Neuronal stem cell (in vitro differentiated cells): ENCODE results near the gene PGGHG.

Experiments
- DNase-seq: peaks from one replicate; pipeline ENCODE4 v3.0.0-alpha.2; 2013; ENCODE audit warnings: low spot score
- H2AFZ ChIP-seq: one replicate; pipeline ENCODE4 v1.6.1; 2013; ENCODE audit warnings: mild to moderate bottlenecking, low read length, inconsistent platforms
- H2AK5ac ChIP-seq: 2 replicates; pipeline ENCODE4 v1.6.1; 2013; ENCODE audit warnings: low read depth, mild to moderate bottlenecking, inconsistent platforms, low read length, moderate library complexity, mixed read lengths
- H2BK120ac ChIP-seq: 2 replicates; pipeline ENCODE4 v1.6.1; 2013; ENCODE audit warnings: low read depth, mild to moderate bottlenecking, inconsistent platforms, low read length, moderate library complexity, mixed read lengths
- H2BK12ac ChIP-seq: one replicate; pipeline ENCODE4 v1.6.1; 2013; ENCODE audit warnings: low read length, inconsistent platforms
- H2BK15ac ChIP-seq: 2 replicates; pipeline ENCODE4 v1.6.1; 2013; ENCODE audit warnings: mild to moderate bottlenecking, low read length, inconsistent platforms, mixed read lengths
- H2BK5ac ChIP-seq: one replicate; pipeline ENCODE4 v1.6.1; 2013; ENCODE audit warnings: inconsistent platforms, mild to moderate bottlenecking, low read length, moderate library complexity
- H3K14ac ChIP-seq: one replicate; pipeline ENCODE4 v1.6.1; 2013; ENCODE audit warnings: low read length, inconsistent platforms
- H3K18ac ChIP-seq: 2 replicates; pipeline ENCODE4 v1.6.1; 2013; ENCODE audit warnings: low read length, inconsistent platforms
- H3K23ac ChIP-seq: 2 replicates; pipeline ENCODE4 v1.6.1; 2013; ENCODE audit warnings: low read depth, mild to moderate bottlenecking, mixed read lengths, low read length, inconsistent platforms; ENCODE audit not compliant: poor library complexity
- H3K27ac ChIP-seq: replicated peaks from 3 replicates; pipeline ENCODE4 v1.5.1; 2013; ENCODE audit warnings: low read length, inconsistent platforms
- H3K27me3 ChIP-seq, 3 experiments: 2 replicates each; pipeline ENCODE4 v1.6.1; 2013; ENCODE audit warnings: low read length in 3 of 3, mild to moderate bottlenecking in 2 of 3, inconsistent platforms in 1 of 3, low read depth in 1 of 3, mixed read lengths in 1 of 3, moderate library complexity in 1 of 3; ENCODE audit not compliant: control insufficient read depth in 3 of 3, insufficient read depth in 3 of 3
- H3K36me3 ChIP-seq, 2 donors: replicated peaks in 1 of 2; 2 replicates each; pipeline ENCODE4 v1.6.1; 2013; ENCODE audit warnings: low read length in 2 of 2; ENCODE audit not compliant: control insufficient read depth in 2 of 2, insufficient read depth in 2 of 2
- H3K4ac ChIP-seq: 2 replicates; pipeline ENCODE4 v1.6.1; 2013; ENCODE audit warnings: inconsistent platforms, mild to moderate bottlenecking, low read length, moderate library complexity
- H3K4me1 ChIP-seq, 2 donors: 1 replicate in 1 of 2; 2 replicates in 1 of 2; pipeline ENCODE4 v1.6.1; 2013; ENCODE audit warnings: low read length in 2 of 2, low read depth in 1 of 2; ENCODE audit not compliant: control insufficient read depth in 2 of 2, insufficient read depth in 1 of 2
- H3K4me2 ChIP-seq: one replicate; pipeline ENCODE4 v1.6.1; 2013; ENCODE audit warnings: mild to moderate bottlenecking, low read length, inconsistent platforms; ENCODE audit not compliant: insufficient read depth, poor library complexity, severe bottlenecking
- H3K4me3 ChIP-seq, 2 donors: 2 replicates each; pipeline ENCODE4 v1.5.1; 2013; ENCODE audit warnings: low read length in 2 of 2, mild to moderate bottlenecking in 2 of 2, inconsistent platforms in 1 of 2, moderate library complexity in 1 of 2
- H3K79me1 ChIP-seq: one replicate; pipeline ENCODE4 v1.6.1; 2013; ENCODE audit warnings: low read depth, mild to moderate bottlenecking, inconsistent platforms, low read length, moderate library complexity
- H3K9ac ChIP-seq: one replicate; pipeline ENCODE4 v1.6.1; 2013; ENCODE audit warnings: mild to moderate bottlenecking, low read depth, low read length, inconsistent platforms; ENCODE audit not compliant: poor library complexity
- H3K9me3 ChIP-seq, 2 donors: replicated peaks in 1 of 2; 2 replicates each; pipeline versions ENCODE3 to v1.6.1; 2013; ENCODE audit warnings: low read length in 2 of 2, mild to moderate bottlenecking in 2 of 2, inconsistent platforms in 1 of 2, low read depth in 1 of 2, mixed read lengths in 1 of 2, moderate library complexity in 1 of 2; ENCODE audit not compliant: control insufficient read depth in 2 of 2, insufficient read depth in 1 of 2
- H4K8ac ChIP-seq: one replicate; pipeline ENCODE4 v1.6.1; 2013; ENCODE audit warnings: low read depth, mild to moderate bottlenecking, inconsistent platforms, low read length, moderate library complexity
- H4K91ac ChIP-seq: one replicate; pipeline ENCODE4 v1.6.1; 2013; ENCODE audit warnings: low read length, low read depth, mild to moderate bottlenecking, inconsistent platforms; ENCODE audit not compliant: poor library complexity
- WGBS, 2 donors: extraction: QIAGEN DNeasy Blood & Tissue Kit; methylation state at CpG; one replicate each; pipeline ENCODE4 v1.1.7; 2013; ENCODE audit warnings: missing lambda C conversion rate in 2 of 2, mixed read lengths in 1 of 2; ENCODE audit not compliant: insufficient read length in 2 of 2, insufficient replicate concordance in 1 of 2; ENCODE audit errors: extremely low coverage in 2 of 2; 5-methylcytosine and 5-hydroxymethylcytosine counted together

The PGGHG gene

GRCh38 chr11:329886-330253 is 40.9 kb downstream of the PGGHG start:
- no CpG with 5 or more reads among the region's 2 CpGs for WGBS, 2 donors

DNA sequence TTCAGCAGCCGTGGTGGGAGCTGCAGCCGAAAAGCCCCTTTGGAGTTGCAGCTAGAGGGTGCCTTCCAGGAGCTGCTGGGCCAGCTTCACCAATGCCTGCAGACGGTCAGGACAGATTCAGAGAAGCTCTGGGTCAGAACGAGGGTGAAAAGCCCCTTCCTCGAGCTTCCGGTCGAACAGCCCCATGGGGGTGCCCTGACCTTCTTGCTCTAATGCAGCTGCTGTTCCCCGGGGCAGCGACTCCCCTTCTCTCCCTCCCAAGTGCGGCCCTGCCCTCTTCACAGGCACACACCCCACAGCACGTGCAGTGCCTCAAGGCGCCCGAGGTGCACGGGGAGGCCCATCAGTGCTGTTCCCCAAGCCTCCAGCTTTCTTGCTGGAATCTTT is 41.4 kb downstream of the PGGHG start:
- peak overlapping the region; percentile 67 for H3K14ac ChIP-seq
- peak overlapping the region; percentile 91 for H2BK15ac ChIP-seq
- H2AFZ ChIP-seq: no peak overlapping the region
- H3K4me2 ChIP-seq: no peak overlapping the region
- peaks cover 3 to 18% of the 10 kb centered on the region in 2 donors for H3K9me3 ChIP-seq
- no peak overlapping the region for H2BK120ac ChIP-seq
- no peak overlapping the region for H3K9ac ChIP-seq
- no peaks in the 10 kb centered on the region for H3K79me1 ChIP-seq
- H3K23ac ChIP-seq: peak overlapping the region; percentile 46
- H3K4ac ChIP-seq: no peak overlapping the region
- no CpG with 5 or more reads among the region's 14 CpGs for WGBS, 2 donors
- peak overlapping the region; percentile 95 for H4K91ac ChIP-seq
- peaks cover 16 to 28% of the 10 kb centered on the region in 2 donors for H3K4me1 ChIP-seq
- H2AK5ac ChIP-seq: peak overlapping the region; percentile 96
- H2BK12ac ChIP-seq: peak overlapping the region; percentile 67
- H3K36me3 ChIP-seq: no peaks in the 10 kb centered on the region
- H3K18ac ChIP-seq: peak overlapping the region; percentile 12
- no peak overlapping the region for H4K8ac ChIP-seq
- H3K4me3 ChIP-seq: no peak overlapping the region
- no peaks in the 10 kb centered on the region for H3K27me3 ChIP-seq
- no peak overlapping the region for H3K27ac ChIP-seq
- DNase-seq: no peak
- H2BK5ac ChIP-seq: peak overlapping the region; percentile 95

More at GRCh38 chr11:329886-330253, 40.9 kb downstream of the PGGHG start:
- no peak overlapping the region for H4K91ac ChIP-seq
- peak overlapping the region; percentile 95 for H2BK5ac ChIP-seq
- no peaks in the 10 kb centered on the region for H3K27me3 ChIP-seq
- no peak overlapping the region for H3K27ac ChIP-seq
- H3K79me1 ChIP-seq: no peaks in the 10 kb centered on the region
- H3K9me3 ChIP-seq: peaks cover 3 to 18% of the 10 kb centered on the region in 2 donors
- H3K9ac ChIP-seq: no peak overlapping the region
- H3K4me3 ChIP-seq: no peak overlapping the region
- no peak overlapping the region for H3K23ac ChIP-seq
- no peaks in the 10 kb centered on the region for H3K36me3 ChIP-seq
- peak overlapping the region; percentile 67 for H2BK12ac ChIP-seq
- no peak overlapping the region for H3K4ac ChIP-seq
- no peak overlapping the region for H3K4me2 ChIP-seq
- H3K14ac ChIP-seq: no peak overlapping the region
- H4K8ac ChIP-seq: no peak overlapping the region
- H2BK120ac ChIP-seq: no peak overlapping the region
- no peak for DNase-seq
- H2AK5ac ChIP-seq: peak overlapping the region; percentile 96
- H2BK15ac ChIP-seq: peak overlapping the region; percentile 91
- no peak overlapping the region for H3K18ac ChIP-seq
- H3K4me1 ChIP-seq: peaks cover 15 to 27% of the 10 kb centered on the region in 2 donors
- H2AFZ ChIP-seq: no peak overlapping the region

GRCh38 chr11:330694-331357 is 41.9 kb downstream of the PGGHG start:
- Histone ChIP-seq H3K4me2 (no peak overlapping the region), H3K18ac (peak overlapping the region; percentile 12), H2BK12ac (peak overlapping the region; percentile 67), H3K27ac (no peak overlapping the region), H3K23ac (peak overlapping the region; percentile 46), H2BK5ac (peak overlapping the region; percentile 95), H3K4ac (no peak overlapping the region), H3K9ac (no peak overlapping the region), H4K8ac (no peak overlapping the region), H3K4me1 (peaks cover 21 to 30% of the 10 kb centered on the region in 2 donors), H3K14ac (peak overlapping the region; percentile 67), H2BK15ac (peak overlapping the region; percentile 91), H4K91ac (peak overlapping the region; percentile 95), H3K9me3 (peaks cover 3 to 18% of the 10 kb centered on the region in 2 donors), H2AK5ac (peak overlapping the region; percentile 96), H3K36me3 (no peaks in the 10 kb centered on the region), H3K79me1 (no peaks in the 10 kb centered on the region), H2BK120ac (no peak overlapping the region), H3K27me3 (no peaks in the 10 kb centered on the region), H3K4me3 (no peak overlapping the region), H2AFZ (no peak overlapping the region)
- no CpG with 5 or more reads among the region's 34 CpGs for WGBS, 2 donors
- no peak for DNase-seq

DNA sequence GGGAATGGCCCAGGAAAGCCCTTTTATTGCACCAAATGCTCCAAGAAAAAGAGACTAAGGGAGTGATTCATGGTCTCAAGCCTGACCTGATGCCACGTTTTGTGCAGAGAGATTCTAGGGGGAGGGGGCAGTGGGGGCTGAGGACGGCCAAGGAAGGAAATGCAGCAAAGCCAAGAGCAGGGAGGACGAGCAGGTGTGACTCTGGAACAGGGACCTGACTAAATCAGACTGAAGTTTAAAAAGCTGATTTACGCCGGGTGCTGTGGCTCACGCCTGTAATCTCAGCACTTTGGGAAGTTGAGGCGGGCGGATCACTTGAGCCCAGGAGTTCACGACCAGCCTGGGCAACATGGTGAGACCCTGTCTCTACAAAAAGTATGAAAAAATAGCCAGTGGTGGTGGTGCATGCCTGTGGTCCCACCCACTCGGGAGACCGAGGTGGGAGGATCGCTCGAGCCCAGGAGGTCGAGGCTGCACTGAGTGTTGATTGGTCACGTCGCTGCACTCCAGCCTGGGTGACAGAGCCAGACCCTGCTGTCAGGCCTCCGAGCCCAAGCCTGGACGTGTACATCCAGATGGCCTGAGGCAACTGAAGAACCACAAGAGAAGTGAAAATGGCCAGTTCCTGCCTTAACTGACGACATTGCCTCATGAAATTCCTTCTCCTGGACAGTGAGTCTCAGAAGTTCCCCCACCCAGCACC is 42.6 kb downstream of the PGGHG start:
- peak overlapping the region; percentile 91 for H2BK15ac ChIP-seq
- no peak overlapping the region for H3K23ac ChIP-seq
- no peak overlapping the region for H3K4ac ChIP-seq
- H3K36me3 ChIP-seq: no peaks in the 10 kb centered on the region
- peaks cover 3 to 18% of the 10 kb centered on the region in 2 donors for H3K9me3 ChIP-seq
- H4K8ac ChIP-seq: no peak overlapping the region
- peak overlapping the region; percentile 96 for H2AK5ac ChIP-seq
- no peak for DNase-seq
- H2BK5ac ChIP-seq: peak overlapping the region; percentile 95
- H4K91ac ChIP-seq: no peak overlapping the region
- no peak overlapping the region for H2BK120ac ChIP-seq
- no peak overlapping the region for H3K14ac ChIP-seq
- no peak overlapping the region for H3K9ac ChIP-seq
- no peaks in the 10 kb centered on the region for H3K79me1 ChIP-seq
- H3K27me3 ChIP-seq: no peaks in the 10 kb centered on the region
- peaks cover 26 to 33% of the 10 kb centered on the region in 2 donors for H3K4me1 ChIP-seq
- peak overlapping the region; percentile 64 for H3K18ac ChIP-seq
- no peak overlapping the region for H2AFZ ChIP-seq
- no peak overlapping the region for H3K4me2 ChIP-seq
- no peak overlapping the region for H3K27ac ChIP-seq
- WGBS, 2 donors: no CpG with 5 or more reads among the region's 19 CpGs
- H3K4me3 ChIP-seq: no peak overlapping the region
- peak overlapping the region; percentile 67 for H2BK12ac ChIP-seq
